Ectodermal cell (in vitro differentiated cells): ENCODE results near the gene PGLYRP1. TPM values are rescaled to one million over a fixed set of nuclear protein-coding genes. Genes with fewer than 3 reads are reported as not detected.

Source experiments
- H3K27ac ChIP-seq: 2 replicates; pipeline ENCODE4 v1.7.0; 2013; ENCODE audit warnings: mild to moderate bottlenecking, low read depth, low read length; ENCODE audit not compliant: insufficient read depth, poor library complexity, severe bottlenecking
- H3K27me3 ChIP-seq: 2 replicates; pipeline ENCODE4 v1.7.0; 2013; ENCODE audit warnings: mild to moderate bottlenecking, low read length; ENCODE audit not compliant: insufficient read depth, control insufficient read depth, poor library complexity, severe bottlenecking
- H3K36me3 ChIP-seq: one replicate; pipeline ENCODE4 v1.7.0; 2013; ENCODE audit warnings: low read length; ENCODE audit not compliant: control insufficient read depth, insufficient read depth
- H3K4me1 ChIP-seq: one replicate; pipeline ENCODE4 v1.7.0; 2013; ENCODE audit warnings: low read length; ENCODE audit not compliant: control insufficient read depth, insufficient read depth
- H3K4me3 ChIP-seq: 2 replicates; pipeline ENCODE4 v1.7.0; 2013; ENCODE audit warnings: low read depth, low read length, control low read depth; ENCODE audit not compliant: insufficient read depth
- H3K9me3 ChIP-seq: 2 replicates; pipeline ENCODE4 v1.7.0; 2013; ENCODE audit warnings: mild to moderate bottlenecking, low read length, moderate library complexity; ENCODE audit not compliant: control insufficient read depth
- WGBS, 2 experiments: methylation state at CpG; one replicate each; pipeline ENCODE4 v1.1.7; 2013; ENCODE audit warnings: missing lambda C conversion rate in 2 of 2; 5-methylcytosine and 5-hydroxymethylcytosine counted together
- polyA plus RNA-seq, 4 experiments: library from polyadenylated mRNA; stranded (reverse); fragments of 50-300 nt; gene quantifications; one replicate each; pipeline ENCODE4 v1.2.3, GENCODE V29; 2013

PGLYRP1 gene, protein sequence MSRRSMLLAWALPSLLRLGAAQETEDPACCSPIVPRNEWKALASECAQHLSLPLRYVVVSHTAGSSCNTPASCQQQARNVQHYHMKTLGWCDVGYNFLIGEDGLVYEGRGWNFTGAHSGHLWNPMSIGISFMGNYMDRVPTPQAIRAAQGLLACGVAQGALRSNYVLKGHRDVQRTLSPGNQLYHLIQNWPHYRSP
- not detected for polyA plus RNA-seq (2013, experiment 1 of 4)
- polyA plus RNA-seq (2013, experiment 2 of 4) = not detected
- polyA plus RNA-seq (2013, experiment 3 of 4) = not detected
- polyA plus RNA-seq (2013, experiment 4 of 4) = not detected

DNA sequence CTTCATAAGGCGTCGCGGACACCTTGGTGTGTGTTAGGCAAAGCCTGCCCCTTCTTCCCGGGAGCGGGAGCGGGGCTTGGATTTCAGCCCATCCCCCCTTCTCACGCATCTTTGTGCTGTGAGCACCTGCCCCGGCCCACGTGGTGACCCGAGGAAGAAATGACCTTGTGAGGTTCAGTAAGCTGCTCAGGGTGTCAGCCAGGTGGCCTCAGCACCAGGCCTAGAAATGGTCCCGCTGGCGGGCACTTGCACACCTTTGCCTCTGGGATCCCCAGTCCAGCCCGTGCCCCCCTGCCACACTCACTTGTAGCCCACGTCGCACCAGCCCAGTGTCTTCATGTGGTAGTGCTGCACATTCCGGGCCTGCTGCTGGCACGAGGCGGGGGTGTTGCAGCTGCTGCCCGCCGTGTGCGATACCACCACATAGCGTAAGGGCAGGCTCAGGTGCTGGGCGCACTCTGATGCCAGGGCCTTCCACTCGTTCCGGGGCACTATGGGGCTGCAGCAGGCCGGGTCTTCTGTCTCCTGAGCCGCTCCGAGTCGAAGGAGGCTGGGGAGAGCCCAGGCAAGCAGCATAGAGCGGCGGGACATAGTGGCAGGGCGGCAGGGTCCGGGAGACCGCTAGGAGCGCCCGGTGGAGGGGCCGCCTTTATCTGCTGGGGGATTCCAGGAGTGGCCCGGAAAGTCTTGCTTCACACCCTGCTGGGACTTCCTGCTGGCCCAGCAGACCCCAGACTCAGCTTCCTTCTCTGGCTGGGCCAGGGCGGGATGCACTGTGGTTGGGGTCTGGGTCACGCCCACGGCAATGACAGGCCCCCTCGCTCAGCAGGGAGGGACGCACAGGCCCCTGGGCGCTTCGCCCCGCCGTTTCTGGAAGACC, at the start of gene PGLYRP1:
Gene PGLYRP1 (minus strand): TSS at position 623 of the 880 bp plus-strand sequence. CDS start 32 bp downstream, at position 591.
- Histone ChIP-seq H3K9me3 (no peaks in the 10 kb centered on the region), H3K36me3 (no peaks in the 10 kb centered on the region), H3K4me3 (no peak within 1 kb of the TSS), H3K27ac (no peak within 1 kb of the TSS), H3K27me3 (no peaks in the 10 kb centered on the region), H3K4me1 (no peaks in the 10 kb centered on the region)
- 87 to 88% methylated on average over 47 of the region's 47 CpGs for WGBS, 2 experiments

DNA sequence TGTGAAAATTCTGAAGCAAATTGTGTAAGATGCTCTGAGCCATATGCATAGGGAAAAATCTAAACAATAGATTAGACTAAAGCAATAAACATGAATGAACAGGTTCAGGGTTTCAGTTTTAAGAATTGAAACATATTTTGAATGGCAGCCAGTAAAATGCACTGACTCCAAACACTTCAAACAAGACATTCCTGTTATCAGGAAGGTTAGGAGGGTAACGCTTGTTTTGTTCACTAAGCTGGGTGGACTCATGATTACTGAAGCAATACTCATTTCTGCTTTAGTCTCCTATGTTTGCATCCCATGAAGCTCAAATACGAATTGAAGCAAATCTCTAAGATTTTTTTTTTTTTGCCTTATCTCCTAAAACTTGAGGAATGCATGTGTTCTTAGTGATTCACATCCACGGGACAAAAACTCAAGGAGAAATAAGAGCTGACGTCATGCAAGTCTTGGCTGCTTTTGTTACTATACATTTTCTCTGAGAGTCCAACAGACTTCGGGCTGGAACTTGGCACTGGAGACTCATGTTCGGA, 47.0 kb upstream of the PGLYRP1 start:
- Histone ChIP-seq H3K27me3 (peaks cover 23% of the 10 kb centered on the region), H3K4me3 (no peak overlapping the region), H3K36me3 (no peaks in the 10 kb centered on the region), H3K9me3 (no peaks in the 10 kb centered on the region), H3K4me1 (no peaks in the 10 kb centered on the region), H3K27ac (no peak overlapping the region)
- WGBS, 2 experiments = 77 to 90% methylated on average over 5 to 6 of the region's 6 CpGs

DNA sequence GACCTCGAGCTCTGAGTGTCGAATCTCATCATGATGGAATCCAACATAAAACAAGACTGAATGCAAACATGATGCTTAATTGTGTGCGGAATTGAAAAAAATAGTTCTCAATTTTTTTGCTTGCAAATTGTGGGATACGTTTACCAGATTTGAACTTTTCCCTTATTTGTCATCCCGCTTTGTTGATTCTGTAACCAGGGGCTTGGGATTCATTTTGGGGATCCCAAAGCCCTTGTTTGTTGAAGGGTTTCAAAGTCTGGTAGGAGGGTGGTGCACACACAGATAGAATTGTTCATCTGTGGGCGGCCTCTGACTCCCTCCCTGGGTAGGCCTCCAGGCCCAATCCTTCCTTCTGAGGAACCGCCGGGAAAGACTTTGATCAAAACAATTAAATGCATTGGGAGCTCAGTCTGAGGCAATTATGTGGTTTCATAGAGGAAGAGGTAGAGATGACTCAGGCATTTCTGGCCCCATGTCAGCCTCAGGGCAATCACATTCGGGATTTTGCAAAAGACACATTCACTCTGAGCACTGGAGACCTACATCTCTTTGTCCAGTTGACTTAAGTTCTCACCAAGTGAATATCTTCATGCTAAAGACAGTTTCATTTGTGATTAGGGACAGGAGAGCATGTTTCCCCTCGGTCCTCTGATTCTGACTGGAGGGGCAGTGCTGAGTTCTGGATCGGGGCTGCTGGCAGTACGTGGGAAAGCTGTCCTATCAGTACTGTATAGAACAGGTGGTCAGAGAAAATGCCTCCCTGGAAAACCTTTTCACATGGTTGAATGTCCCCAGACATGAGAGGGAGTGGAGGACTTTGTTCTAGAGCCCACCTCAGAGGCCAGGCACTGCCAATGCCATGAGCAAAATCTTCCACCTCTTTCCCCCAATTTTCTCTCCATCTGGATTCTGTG, 45.7 kb upstream of the PGLYRP1 start:
- Histone ChIP-seq H3K4me1 (no peaks in the 10 kb centered on the region), H3K4me3 (no peak overlapping the region), H3K27me3 (peaks cover 14% of the 10 kb centered on the region), H3K9me3 (no peaks in the 10 kb centered on the region), H3K27ac (no peak overlapping the region), H3K36me3 (no peaks in the 10 kb centered on the region)
- 89 to 91% methylated on average over 12 of the region's 12 CpGs for WGBS, 2 experiments

DNA sequence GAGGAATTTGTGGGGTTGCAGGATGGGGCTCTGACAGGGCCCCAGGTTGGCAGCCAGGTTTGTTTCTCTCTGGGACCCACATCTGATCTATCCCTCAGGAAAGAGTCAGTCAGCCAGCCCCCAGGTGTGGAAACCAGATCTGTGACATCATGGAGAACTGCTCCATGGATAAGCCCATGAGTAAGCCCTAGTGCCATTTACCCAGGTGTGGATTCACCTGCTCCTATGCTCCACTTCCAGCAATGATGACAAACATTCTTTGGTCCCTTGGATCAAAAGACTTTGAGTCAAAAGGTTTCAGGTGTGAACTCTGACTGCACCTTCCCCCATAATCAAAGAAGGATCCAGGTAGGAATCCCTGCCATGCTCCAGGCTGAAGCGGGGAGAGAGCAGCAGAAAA, 44.8 kb upstream of the PGLYRP1 start:
- no peaks in the 10 kb centered on the region for H3K4me1 ChIP-seq

DNA sequence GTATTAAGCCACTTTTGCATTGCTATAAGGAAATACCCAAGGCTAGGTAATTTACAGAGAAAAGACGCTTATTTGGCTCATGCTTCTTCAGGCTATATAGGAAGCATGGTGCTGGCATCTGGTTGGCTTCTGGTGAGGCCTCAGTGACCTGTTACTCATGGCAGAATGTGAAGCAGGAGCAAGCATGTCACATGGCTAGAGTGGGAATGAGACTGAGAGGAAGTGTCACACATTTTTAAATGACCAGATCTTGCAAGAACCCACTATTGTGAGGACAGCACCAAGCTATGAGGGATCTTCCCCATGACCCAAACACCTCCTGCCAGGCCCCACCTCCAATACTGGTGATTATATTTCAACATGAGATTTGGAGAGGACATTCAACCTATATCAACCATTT, 43.6 kb upstream of the PGLYRP1 start:
- H3K27ac ChIP-seq = no peak overlapping the region
- WGBS, 2 experiments = 90 to 92% methylated on average over 1 of the region's 1 CpG
- peaks cover 3% of the 10 kb centered on the region for H3K27me3 ChIP-seq

More for the DNA sequence above, 44.8 kb upstream of the PGLYRP1 start:
- Histone ChIP-seq H3K27me3 (peaks cover 7% of the 10 kb centered on the region), H3K9me3 (no peaks in the 10 kb centered on the region), H3K27ac (no peak overlapping the region), H3K4me3 (no peak overlapping the region), H3K36me3 (no peaks in the 10 kb centered on the region)
- WGBS, 2 experiments = 97 to 98% methylated on average over 1 of the region's 1 CpG

DNA sequence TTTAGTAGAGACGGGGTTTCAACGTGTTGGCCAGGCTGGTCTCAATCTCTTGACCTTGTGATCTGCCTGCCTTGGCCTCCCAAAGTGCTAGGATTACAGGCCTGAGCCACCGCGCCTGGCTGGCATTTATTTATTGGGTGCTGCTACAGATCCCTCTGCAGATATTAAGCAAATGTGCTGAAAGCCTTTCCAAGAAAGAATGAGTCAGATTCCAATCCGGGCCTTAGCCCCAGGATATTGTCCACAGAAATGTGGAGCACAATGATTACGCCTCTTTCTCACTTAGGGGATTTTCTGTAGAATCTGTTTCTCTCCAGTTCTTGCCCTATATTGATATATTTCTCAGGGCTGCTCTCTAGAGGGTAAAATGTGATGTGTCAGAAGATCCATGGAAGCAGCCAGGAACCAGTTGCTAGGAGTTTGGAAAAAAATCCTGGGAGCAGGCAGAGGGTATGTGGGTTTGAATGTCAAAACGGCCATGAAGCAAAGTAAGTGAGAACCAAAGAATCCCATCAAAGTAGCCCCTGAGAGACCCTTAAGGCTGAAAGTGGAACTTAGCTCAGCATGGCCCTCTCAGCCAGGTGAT, 42.7 kb upstream of the PGLYRP1 start:
- no peak overlapping the region for H3K4me3 ChIP-seq
- no peaks in the 10 kb centered on the region for H3K4me1 ChIP-seq
- H3K27me3 ChIP-seq = peaks cover under 1% of the 10 kb centered on the region
- no peak overlapping the region for H3K27ac ChIP-seq
- 79 to 87% methylated on average over 7 of the region's 7 CpGs for WGBS, 2 experiments
- no peaks in the 10 kb centered on the region for H3K9me3 ChIP-seq
- no peaks in the 10 kb centered on the region for H3K36me3 ChIP-seq

More for the DNA sequence above, 43.6 kb upstream of the PGLYRP1 start:
- no peaks in the 10 kb centered on the region for H3K4me1 ChIP-seq
- H3K4me3 ChIP-seq = no peak overlapping the region
- H3K36me3 ChIP-seq = no peaks in the 10 kb centered on the region
- no peaks in the 10 kb centered on the region for H3K9me3 ChIP-seq

DNA sequence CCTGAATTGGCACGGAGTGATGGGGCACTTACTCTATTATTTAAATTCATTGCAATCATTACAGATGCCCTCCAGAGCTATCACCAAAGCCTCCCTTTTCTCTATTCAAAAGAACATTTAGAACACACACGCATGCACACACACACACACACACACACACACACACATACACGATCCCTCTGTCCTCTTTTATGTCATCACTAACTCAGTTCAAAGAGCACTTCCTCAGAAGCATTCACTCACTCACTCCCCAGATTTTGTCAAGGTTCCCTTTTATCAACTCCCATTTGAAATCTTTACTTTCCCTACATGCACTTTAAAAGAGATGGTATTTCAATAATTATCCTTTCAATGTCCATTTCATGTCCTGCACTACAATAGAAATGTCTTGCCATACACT, 40.3 kb upstream of the PGLYRP1 start:
- no peak overlapping the region for H3K27ac ChIP-seq
- H3K27me3 ChIP-seq = no peaks in the 10 kb centered on the region
- no peaks in the 10 kb centered on the region for H3K9me3 ChIP-seq
- no peak overlapping the region for H3K4me3 ChIP-seq
- H3K4me1 ChIP-seq = no peaks in the 10 kb centered on the region
- H3K36me3 ChIP-seq = no peaks in the 10 kb centered on the region
- 68 to 80% methylated on average over 3 of the region's 3 CpGs for WGBS, 2 experiments

DNA sequence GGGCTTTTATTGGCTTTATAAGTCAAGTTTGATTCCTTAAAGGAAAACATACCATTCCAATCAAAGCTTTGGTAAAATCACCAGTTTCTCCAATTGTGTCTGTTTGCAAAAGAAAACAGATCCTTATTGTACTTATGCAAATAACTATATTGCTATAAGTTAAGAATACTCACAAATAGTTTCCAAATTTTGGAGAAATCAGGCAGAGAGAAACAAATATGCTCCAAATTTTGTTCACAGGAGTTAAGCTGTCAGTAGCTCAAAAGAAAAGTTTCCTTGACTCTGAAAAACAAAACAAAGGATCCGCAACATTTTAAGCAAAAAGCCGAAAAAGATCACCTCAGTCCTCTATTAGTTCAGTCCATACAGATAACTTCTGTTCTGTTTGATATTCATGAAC, 37.2 kb upstream of the PGLYRP1 start:
- 92 to 93% methylated on average over 2 of the region's 2 CpGs for WGBS, 2 experiments
- Histone ChIP-seq H3K4me1 (no peaks in the 10 kb centered on the region), H3K27ac (no peak overlapping the region), H3K27me3 (peaks cover 3% of the 10 kb centered on the region), H3K4me3 (no peak overlapping the region), H3K36me3 (no peaks in the 10 kb centered on the region), H3K9me3 (no peaks in the 10 kb centered on the region)

DNA sequence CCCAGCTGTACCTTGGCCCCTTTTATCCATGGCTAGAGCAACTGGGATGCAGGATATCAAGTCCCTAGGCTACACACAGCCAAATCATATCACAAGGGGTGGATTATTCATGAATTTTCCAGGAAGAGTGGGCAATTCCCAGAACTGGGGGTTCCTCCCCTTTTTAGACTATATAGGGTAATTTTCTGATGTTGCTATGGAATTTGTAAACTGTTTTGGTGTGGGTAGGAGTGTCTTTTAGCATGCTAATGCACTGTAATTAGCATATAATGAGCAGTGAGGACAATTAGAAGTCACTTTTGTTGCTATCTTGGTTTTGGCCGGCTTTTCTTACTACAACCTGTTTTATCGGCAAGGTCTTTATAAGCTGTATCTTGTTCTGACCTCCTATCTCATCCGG, 35.9 kb upstream of the PGLYRP1 start:
- no peak overlapping the region for H3K27ac ChIP-seq
- no peaks in the 10 kb centered on the region for H3K36me3 ChIP-seq
- no peaks in the 10 kb centered on the region for H3K9me3 ChIP-seq
- peaks cover 12% of the 10 kb centered on the region for H3K27me3 ChIP-seq
- WGBS, 2 experiments = 88 to 94% methylated on average over 3 of the region's 3 CpGs
- no peak overlapping the region for H3K4me3 ChIP-seq
- H3K4me1 ChIP-seq = no peaks in the 10 kb centered on the region
